IMR-90 (cell line): ENCODE measurements around the gene MICAL3. TPM values are rescaled to one million over a fixed set of nuclear protein-coding genes. Genes with fewer than 3 reads are reported as not detected.
A peak's percentile ranks its signal among the peaks of the same experiment; 100 is the strongest.

Source experiments
- ATAC-seq: fragments of 200-7000 bp; cut with Tn5 transposase; 2 replicates; pipeline ENCODE4 v1.9.1; 2020; ENCODE audit warnings: low read depth, mild to moderate bottlenecking, moderate library complexity
- BruUV-seq: library from RNA; stranded (reverse); fragments of 400-500 nt; replicated peaks from 2 replicates; lab custom pipeline; 2021; lab: Mats Ljungman, UMichigan
- CTCF ChIA-PET: fragments of 300-600 bp; formaldehyde crosslinking; extraction: SDS; loops from one replicate; lab custom pipeline; 2021; ENCODE audit warnings: antibody characterized with exemption; lab: Yijun Ruan, JAX
- POLR2A ChIA-PET: fragments of 300-600 bp; sonication (Branson Sonifier 250); formaldehyde crosslinking; loops from one replicate; lab custom pipeline; 2022; ENCODE audit warnings: antibody characterized with exemption; ENCODE audit not compliant: unreplicated experiment; lab: Charles Lee
- DNase-seq: peaks from one replicate; pipeline ENCODE4 v3.0.0; 2013
- H2AFZ ChIP-seq: replicated peaks from 2 replicates; pipeline ENCODE3; 2013; ENCODE audit warnings: low read length, mild to moderate bottlenecking; ENCODE audit not compliant: poor library complexity
- H2AK5ac ChIP-seq: 2 replicates; pipeline ENCODE4 v1.6.1; 2013; ENCODE audit warnings: low read depth, low read length, inconsistent platforms
- H2AK9ac ChIP-seq: replicated peaks from 2 replicates; pipeline ENCODE3; 2013; ENCODE audit warnings: mild to moderate bottlenecking, low read depth, low read length, moderate library complexity; ENCODE audit not compliant: poor library complexity
- H2BK120ac ChIP-seq: 2 replicates; pipeline ENCODE4 v1.6.1; 2013; ENCODE audit warnings: low read depth, low read length, inconsistent platforms
- H2BK15ac ChIP-seq: 3 replicates; pipeline ENCODE4 v1.6.1; 2013; ENCODE audit warnings: low read depth, low read length, inconsistent platforms
- H2BK20ac ChIP-seq: 2 replicates; pipeline ENCODE4 v1.6.1; 2013; ENCODE audit warnings: low read depth, mild to moderate bottlenecking, inconsistent platforms, low read length, moderate library complexity
- H2BK5ac ChIP-seq: 2 replicates; pipeline ENCODE4 v1.6.1; 2013; ENCODE audit warnings: mild to moderate bottlenecking, low read depth, low read length, inconsistent platforms; ENCODE audit not compliant: poor library complexity, severe bottlenecking
- H3K14ac ChIP-seq: replicated peaks from 2 replicates; pipeline ENCODE4 v1.6.1; 2013; ENCODE audit warnings: low read depth, low read length, inconsistent platforms
- H3K18ac ChIP-seq: 2 replicates; pipeline ENCODE4 v1.6.1; 2013; ENCODE audit warnings: low read depth, low read length, control low read depth
- H3K23ac ChIP-seq: 2 replicates; pipeline ENCODE4 v1.6.1; 2013; ENCODE audit warnings: low read depth, low read length, inconsistent platforms
- H3K27ac ChIP-seq: 2 replicates; pipeline ENCODE4 v1.5.1; 2013; ENCODE audit warnings: mild to moderate bottlenecking, control low read depth, low read length; ENCODE audit not compliant: insufficient read depth
- H3K27me3 ChIP-seq: 2 replicates; pipeline ENCODE4 v1.6.1; 2013; ENCODE audit warnings: low read length; ENCODE audit not compliant: control insufficient read depth, insufficient read depth
- H3K36me3 ChIP-seq: 2 replicates; pipeline ENCODE4 v1.6.1; 2013; ENCODE audit warnings: low read length, mixed read lengths; ENCODE audit not compliant: control insufficient read depth, insufficient read depth
- H3K4ac ChIP-seq: 2 replicates; pipeline ENCODE4 v1.6.1; 2013; ENCODE audit warnings: low read depth, low read length, inconsistent platforms
- H3K4me1 ChIP-seq: 2 replicates; pipeline ENCODE4 v1.6.1; 2013; ENCODE audit warnings: low read length, mixed read lengths; ENCODE audit not compliant: control insufficient read depth, insufficient read depth
- H3K4me2 ChIP-seq: 2 replicates; pipeline ENCODE4 v1.6.1; 2013; ENCODE audit warnings: low read depth, mild to moderate bottlenecking, control low read depth, low read length, moderate library complexity
- H3K4me3 ChIP-seq: 2 replicates; pipeline ENCODE4 v1.5.1; 2013; ENCODE audit warnings: low read depth, mild to moderate bottlenecking, control low read depth, low read length, moderate library complexity; ENCODE audit not compliant: insufficient read depth
- H3K56ac ChIP-seq: 2 replicates; pipeline ENCODE4 v1.6.1; 2013; ENCODE audit warnings: low read length, inconsistent platforms; ENCODE audit not compliant: insufficient read depth; ENCODE audit errors: extremely low read depth
- H3K79me1 ChIP-seq, 2 experiments: 2 replicates each; pipeline ENCODE4 v1.6.1; 2013; ENCODE audit warnings: low read length in 2 of 2, inconsistent platforms in 1 of 2, low read depth in 1 of 2
- H3K9ac ChIP-seq: 2 replicates; pipeline ENCODE4 v1.6.1; 2013; ENCODE audit warnings: low read depth, low read length, control low read depth
- H3K9me1 ChIP-seq: 2 replicates; pipeline ENCODE4 v1.6.1; 2013; ENCODE audit warnings: low read length, inconsistent platforms; ENCODE audit not compliant: insufficient read depth
- H3K9me3 ChIP-seq: 2 replicates; pipeline ENCODE4 v1.6.1; 2013; ENCODE audit warnings: low read length; ENCODE audit not compliant: control insufficient read depth, insufficient read depth
- H4K20me1 ChIP-seq: 2 replicates; pipeline ENCODE4 v1.6.1; 2013; ENCODE audit warnings: low read length, inconsistent platforms; ENCODE audit not compliant: insufficient read depth
- H4K5ac ChIP-seq: 2 replicates; pipeline ENCODE4 v1.6.1; 2013; ENCODE audit warnings: mild to moderate bottlenecking, low read depth, low read length, control low read depth
- H4K8ac ChIP-seq, 2 experiments: 2 replicates each; pipeline ENCODE4 v1.6.1; 2013; ENCODE audit warnings: low read depth in 2 of 2, low read length in 2 of 2, control low read depth in 1 of 2, inconsistent platforms in 1 of 2
- H4K91ac ChIP-seq: 2 replicates; pipeline ENCODE4 v1.6.1; 2013; ENCODE audit warnings: low read depth, low read length, inconsistent platforms; ENCODE audit not compliant: insufficient read depth
- BHLHE40 ChIP-seq: fragments of 150-350 bp; IDR thresholded peaks from 2 replicates; pipeline ENCODE4 v1.6.1; 2016; ENCODE audit warnings: mild to moderate bottlenecking, low read depth, low read length
- CHD1 ChIP-seq: IDR thresholded peaks from 2 replicates; pipeline ENCODE4 v1.6.1; 2012; ENCODE audit warnings: low read depth, low read length, improper control_type of control experiment
- ELK1 ChIP-seq: fragments of 150-350 bp; IDR thresholded peaks from 2 replicates; pipeline ENCODE4 v1.6.1; 2016; ENCODE audit warnings: low read depth, mild to moderate bottlenecking, low read length, moderate library complexity, borderline replicate concordance
- FOS ChIP-seq: fragments of 150-350 bp; IDR thresholded peaks from 2 replicates; pipeline ENCODE4 v1.6.1; 2016; ENCODE audit warnings: low read depth, low read length
- MXI1 ChIP-seq: IDR thresholded peaks from 2 replicates; pipeline ENCODE4 v1.6.1; 2012; ENCODE audit warnings: low read depth, mild to moderate bottlenecking, low read length, moderate library complexity, borderline replicate concordance
- POLR2A ChIP-seq: IDR thresholded peaks from 2 replicates; pipeline ENCODE4 v1.6.1; 2012; ENCODE audit warnings: mild to moderate bottlenecking, low read depth, low read length
- RAD21 ChIP-seq: IDR thresholded peaks from 2 replicates; pipeline ENCODE4 v1.6.1; 2012; ENCODE audit warnings: low read length, improper control_type of control experiment
- RFX5 ChIP-seq: IDR thresholded peaks from 2 replicates; pipeline ENCODE4 v1.8.0; 2012; ENCODE audit warnings: low read depth, mild to moderate bottlenecking, low read length, moderate library complexity
- WGBS, 2 experiments: methylation state at CpG; one replicate each; pipeline versions ENCODE4 v1.1.5 to v1.1.7; 2013; ENCODE audit warnings: missing lambda C conversion rate in 2 of 2; ENCODE audit not compliant: insufficient read length in 1 of 2; ENCODE audit errors: extremely low coverage in 2 of 2; 5-methylcytosine and 5-hydroxymethylcytosine counted together
- dilution Hi-C: fragments of 300-500 bp; cut with HindIII; formaldehyde crosslinking; loops from one replicate; pipeline ENCODE4 v1.14.3; 2018; ENCODE audit warnings: low sequenced_read_pairs; ENCODE audit not compliant: unreplicated experiment
- in situ Hi-C: fragments of 300-500 bp; cut with MboI; formaldehyde crosslinking; loops from 3 replicates; pipeline ENCODE4 v1.14.3; 2019; ENCODE audit warnings: low sequenced_read_pairs, inconsistent platforms, mixed read lengths
- intact Hi-C: fragments of 100-400 bp; cut with micrococcal nuclease; formaldehyde crosslinking; loops from 2 replicates; pipeline ENCODE4 v1.10.0; 2022
- polyA plus RNA-seq, 3 experiments: library from polyadenylated mRNA; depleted of rRNA; stranded (reverse); fragments of >200 nt; gene quantifications; 2 replicates each; pipeline ENCODE4 v1.2.3, GENCODE V29; 2012; ENCODE audit warnings: low replicate concordance in 1 of 3
- total RNA-seq: library from RNA; depleted of rRNA; stranded (reverse); fragments of >200 nt; gene quantifications from 2 replicates; pipeline ENCODE4 v1.2.3, GENCODE V29; 2012

Gene MICAL3
- total and polyA plus RNA-seq, 2 of the 4 experiments (the other 2 are of a cell fraction) = 17.6 to 26.8 TPM

- Histone ChIP-seq H2AFZ (no peak overlapping the region), H4K91ac (no peak overlapping the region), H3K14ac (no peak overlapping the region), H3K4me1 (peaks cover 12% of the 10 kb centered on the region), H3K4ac (no peak overlapping the region), H3K9me1 (peaks cover 12% of the 10 kb centered on the region), H3K56ac (no peak overlapping the region), H2AK9ac (no peak overlapping the region), H3K27ac (no peak overlapping the region), H2AK5ac (0 out of 2 replicates have a peak overlapping the region, but pooled peaks have one; percentile 5), H2BK120ac (no peak overlapping the region), H3K4me3 (no peak overlapping the region), H4K20me1 (peaks cover 5% of the 10 kb centered on the region; the same call in 1 of the 2 replicates), H2BK5ac (no peak overlapping the region), H3K27me3 (no peaks in the 10 kb centered on the region), H3K36me3 (no peaks in the 10 kb centered on the region), H3K4me2 (no peak overlapping the region), H3K23ac (no peak overlapping the region), H4K8ac (no peak overlapping the region), H3K9me3 (no peaks in the 10 kb centered on the region), H2BK20ac (no peak overlapping the region), H3K79me1 (no peaks in the 10 kb centered on the region), H3K18ac (no peak overlapping the region), H4K5ac (no peak overlapping the region), H3K9ac (no peak overlapping the region), H2BK15ac (no peak overlapping the region)
- CTCF ChIA-PET = interaction anchor here (0.9 kb wide), 1 partner anchor 119 kb away, joined by 3 read pairs; no protein-coding TSS in a partner anchor
- intact Hi-C loops = no loop called here
- TF ChIP-seq BHLHE40 (no peak), MXI1 (no peak), CHD1 (no peak), ELK1 (no peak), FOS (no peak), RAD21 (no peak), POLR2A (no peak), RFX5 (no peak)
- in situ Hi-C loops = no loop called here
- DNase-seq (no peak), ATAC-seq (no peak)
- no TSS peak for BruUV-seq
- WGBS, 2 experiments = no CpG with 5 or more reads among the region's 2 CpGs
- POLR2A ChIA-PET = no interaction called here
- dilution Hi-C loops = no loop called here
Observed at GRCh38 chr22:18029686-18030267, 5.4 kb upstream of the MICAL3 start.
